Measurements from ENCODE around the gene PIP5K1B. TPM values are rescaled to one million over a fixed set of nuclear protein-coding genes. Genes with fewer than 3 reads are reported as not detected.

The PIP5K1B gene
- total RNA-seq, 1 experiment from 2014 or later: 9.0 TPM

- no peaks in the 10 kb centered on the region for H3K9me3 Mint-ChIP-seq (ENCODE audit: low read depth, unreplicated experiment)
- H3K36me3 Mint-ChIP-seq (ENCODE audit: insufficient read depth, unreplicated experiment): peaks cover 2% of the 10 kb centered on the region
- no peak overlapping the region for H3K4me3 Mint-ChIP-seq (ENCODE audit: low read depth, unreplicated experiment)
- DNase-seq: no peak
- intact Hi-C loops (cut with micrococcal nuclease; ENCODE audit: unreplicated experiment): no loop called here
- BruUV-seq (replicated peaks): no TSS peak
- CTCF ChIA-PET: no interaction called here
- H3K27me3 Mint-ChIP-seq (ENCODE audit: unreplicated experiment): no peaks in the 10 kb centered on the region
- no peak overlapping the region for H3K27ac Mint-ChIP-seq (ENCODE audit: unreplicated experiment)
- no peak for TF ChIP-seq CTCF (IDR thresholded peaks at IDR 0.05; ENCODE audit: unreplicated experiment)
- no peaks in the 10 kb centered on the region for H3K4me1 Mint-ChIP-seq (ENCODE audit: low read depth, unreplicated experiment)
These were observed 247.0 kb downstream of the PIP5K1B start for GRCh38 chr9:68951879-68952659.

GRCh38 chr9:68953771-68954170 is 248.7 kb downstream of the PIP5K1B start:
- no peak for DNase-seq
- no TSS peak for BruUV-seq (replicated peaks)
- no peaks in the 10 kb centered on the region for H3K4me1 Mint-ChIP-seq (ENCODE audit: low read depth, unreplicated experiment)
- no peak overlapping the region for H3K27ac Mint-ChIP-seq (ENCODE audit: unreplicated experiment)
- CTCF ChIA-PET: no interaction called here
- H3K36me3 Mint-ChIP-seq (ENCODE audit: insufficient read depth, unreplicated experiment): no peaks in the 10 kb centered on the region
- TF ChIP-seq CTCF (IDR thresholded peaks at IDR 0.05; ENCODE audit: unreplicated experiment): no peak
- no peaks in the 10 kb centered on the region for H3K27me3 Mint-ChIP-seq (ENCODE audit: unreplicated experiment)
- H3K4me3 Mint-ChIP-seq (ENCODE audit: low read depth, unreplicated experiment): no peak overlapping the region
- intact Hi-C loops (cut with micrococcal nuclease; ENCODE audit: unreplicated experiment): no loop called here
- H3K9me3 Mint-ChIP-seq (ENCODE audit: low read depth, unreplicated experiment): no peaks in the 10 kb centered on the region

GRCh38 chr9:68955330-68955729 is 250.3 kb downstream of the PIP5K1B start:
- no peaks in the 10 kb centered on the region for H3K9me3 Mint-ChIP-seq (ENCODE audit: low read depth, unreplicated experiment)
- no peaks in the 10 kb centered on the region for H3K27me3 Mint-ChIP-seq (ENCODE audit: unreplicated experiment)
- DNase-seq: no peak
- no TSS peak for BruUV-seq (replicated peaks)
- no peak for TF ChIP-seq CTCF (IDR thresholded peaks at IDR 0.05; ENCODE audit: unreplicated experiment)
- no peaks in the 10 kb centered on the region for H3K36me3 Mint-ChIP-seq (ENCODE audit: insufficient read depth, unreplicated experiment)
- no peak overlapping the region for H3K4me3 Mint-ChIP-seq (ENCODE audit: low read depth, unreplicated experiment)
- H3K4me1 Mint-ChIP-seq (ENCODE audit: low read depth, unreplicated experiment): no peaks in the 10 kb centered on the region
- CTCF ChIA-PET: no interaction called here
- H3K27ac Mint-ChIP-seq (ENCODE audit: unreplicated experiment): no peak overlapping the region
- intact Hi-C loops (cut with micrococcal nuclease; ENCODE audit: unreplicated experiment): no loop called here

GRCh38 chr9:68957479-68957878 is 252.4 kb downstream of the PIP5K1B start:
- CTCF ChIA-PET: no interaction called here

More at GRCh38 chr9:68957479-68957878, 252.4 kb downstream of the PIP5K1B start:
- Mint-ChIP-seq H3K4me3 (ENCODE audit: low read depth, unreplicated experiment) (no peak overlapping the region), H3K4me1 (ENCODE audit: low read depth, unreplicated experiment) (no peaks in the 10 kb centered on the region), H3K27me3 (ENCODE audit: unreplicated experiment) (no peaks in the 10 kb centered on the region), H3K36me3 (ENCODE audit: insufficient read depth, unreplicated experiment) (no peaks in the 10 kb centered on the region), H3K27ac (ENCODE audit: unreplicated experiment) (no peak overlapping the region), H3K9me3 (ENCODE audit: low read depth, unreplicated experiment) (peaks cover 3% of the 10 kb centered on the region)
- BruUV-seq (replicated peaks): no TSS peak
- TF ChIP-seq CTCF (IDR thresholded peaks at IDR 0.05; ENCODE audit: unreplicated experiment): no peak
- DNase-seq: no peak
- intact Hi-C loops (cut with micrococcal nuclease; ENCODE audit: unreplicated experiment): no loop called here

Measured in Calu3 (cell line).